Measurements from ENCODE around the gene CHCHD10. TPM values are rescaled to one million over a fixed set of nuclear protein-coding genes. Genes with fewer than 3 reads are reported as not detected.

Gene CHCHD10
- total and polyA plus RNA-seq, 2 of the 13 experiments (the other 11 are each of a cell fraction or from before 2014, with no cell fraction given) = 37.0 to 62.8 TPM

DNA sequence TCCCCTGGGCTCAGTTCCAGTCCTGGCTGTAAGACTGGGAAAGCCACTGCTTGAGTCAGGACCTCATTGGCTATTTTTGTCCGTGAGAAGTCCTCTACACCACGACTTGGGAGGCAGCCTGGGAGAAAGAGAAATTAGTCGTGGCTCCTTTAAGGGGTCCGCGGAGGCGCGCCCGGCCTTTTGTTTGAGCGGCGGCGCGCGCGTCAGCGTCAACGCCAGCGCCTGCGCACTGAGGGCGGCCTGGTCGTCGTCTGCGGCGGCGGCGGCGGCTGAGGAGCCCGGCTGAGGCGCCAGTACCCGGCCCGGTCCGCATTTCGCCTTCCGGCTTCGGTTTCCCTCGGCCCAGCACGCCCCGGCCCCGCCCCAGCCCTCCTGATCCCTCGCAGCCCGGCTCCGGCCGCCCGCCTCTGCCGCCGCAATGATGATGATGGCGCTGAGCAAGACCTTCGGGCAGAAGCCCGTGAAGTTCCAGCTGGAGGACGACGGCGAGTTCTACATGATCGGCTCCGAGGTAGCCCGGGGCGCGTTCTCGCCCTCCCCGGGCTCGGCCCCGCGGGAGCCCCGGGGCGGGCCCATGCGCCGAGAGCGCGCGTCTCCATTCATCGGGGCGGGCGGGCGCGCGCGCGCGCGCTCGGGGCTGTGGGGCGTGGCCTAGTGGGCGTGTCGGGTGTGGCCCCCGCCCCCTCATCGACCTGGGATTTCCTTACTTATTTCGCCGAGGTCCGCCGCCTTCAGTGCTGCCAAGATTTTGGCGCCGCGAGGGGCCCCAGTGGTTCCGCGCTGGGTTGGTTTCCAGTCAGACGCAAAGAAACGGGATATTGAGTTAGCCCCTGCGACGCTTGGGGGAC is 19.2 kb upstream of the CHCHD10 start, which contains the start of gene SMARCB1 (continued):
- 0 out of 2 replicates have a peak, but pooled peaks have one; percentile 31 for TF ChIP-seq MAZ (IDR thresholded peaks at IDR 0.05; ENCODE audit: borderline replicate concordance, low read depth, low read length)
- TF ChIP-seq MAZ (CRISPR knock-in tag; IDR thresholded peaks at IDR 0.05; ENCODE audit: low read depth) = peak; percentile 59; the same call in 1 of the 2 replicates
- TF ChIP-seq PHF8 (CRISPR knock-in tag; IDR thresholded peaks at IDR 0.05) = peak; percentile 90
- no peak for TF ChIP-seq RNF2 (conservative IDR thresholded peaks at IDR 0.05; ENCODE audit: low read depth)
- TF ChIP-seq, protein P1, sequence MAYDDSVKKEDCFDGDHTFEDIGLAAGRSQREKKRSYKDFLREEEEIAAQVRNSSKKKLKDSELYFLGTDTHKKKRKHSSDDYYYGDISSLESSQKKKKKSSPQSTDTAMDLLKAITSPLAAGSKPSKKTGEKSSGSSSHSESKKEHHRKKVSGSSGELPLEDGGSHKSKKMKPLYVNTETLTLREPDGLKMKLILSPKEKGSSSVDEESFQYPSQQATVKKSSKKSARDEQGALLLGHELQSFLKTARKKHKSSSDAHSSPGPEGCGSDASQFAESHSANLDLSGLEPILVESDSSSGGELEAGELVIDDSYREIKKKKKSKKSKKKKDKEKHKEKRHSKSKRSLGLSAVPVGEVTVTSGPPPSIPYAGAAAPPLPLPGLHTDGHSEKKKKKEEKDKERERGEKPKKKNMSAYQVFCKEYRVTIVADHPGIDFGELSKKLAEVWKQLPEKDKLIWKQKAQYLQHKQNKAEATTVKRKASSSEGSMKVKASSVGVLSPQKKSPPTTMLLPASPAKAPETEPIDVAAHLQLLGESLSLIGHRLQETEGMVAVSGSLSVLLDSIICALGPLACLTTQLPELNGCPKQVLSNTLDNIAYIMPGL (CRISPR knock-in tag; IDR thresholded peaks at IDR 0.05; ENCODE audit: borderline replicate concordance in 1 of 2, low read depth in 1 of 2) = peak in 1 of 2 experiments; percentile 70; a peak in 3 of 4 replicates
- TF ChIP-seq RBFOX2 (IDR thresholded peaks at IDR 0.05; ENCODE audit: low read depth, low read length) = peak; percentile 96
- no peak for TF ChIP-seq TCF7 (IDR thresholded peaks at IDR 0.05; ENCODE audit: low read depth)
- no peak for TF ChIP-seq ATF7 (IDR thresholded peaks at IDR 0.05)
- TF ChIP-seq ATF7 (CRISPR knock-in tag; IDR thresholded peaks at IDR 0.05) = no peak; the same call in 1 of the 2 replicates
- TF ChIP-seq HMG20A (CRISPR knock-in tag; IDR thresholded peaks at IDR 0.05; ENCODE audit: borderline replicate concordance) = no peak
- no peak for TF ChIP-seq EEA1 (CRISPR knock-in tag; IDR thresholded peaks at IDR 0.05; ENCODE audit: borderline replicate concordance)
- no peak for TF ChIP-seq ZNF652 (CRISPR knock-in tag; IDR thresholded peaks at IDR 0.05; ENCODE audit: borderline replicate concordance, low read depth)
- TF ChIP-seq ZNF678 (CRISPR knock-in tag; IDR thresholded peaks at IDR 0.05) = no peak
- no peak for TF ChIP-seq MBD4 (IDR thresholded peaks at IDR 0.05; ENCODE audit: borderline replicate concordance, low read length)
- TF ChIP-seq, protein P2, sequence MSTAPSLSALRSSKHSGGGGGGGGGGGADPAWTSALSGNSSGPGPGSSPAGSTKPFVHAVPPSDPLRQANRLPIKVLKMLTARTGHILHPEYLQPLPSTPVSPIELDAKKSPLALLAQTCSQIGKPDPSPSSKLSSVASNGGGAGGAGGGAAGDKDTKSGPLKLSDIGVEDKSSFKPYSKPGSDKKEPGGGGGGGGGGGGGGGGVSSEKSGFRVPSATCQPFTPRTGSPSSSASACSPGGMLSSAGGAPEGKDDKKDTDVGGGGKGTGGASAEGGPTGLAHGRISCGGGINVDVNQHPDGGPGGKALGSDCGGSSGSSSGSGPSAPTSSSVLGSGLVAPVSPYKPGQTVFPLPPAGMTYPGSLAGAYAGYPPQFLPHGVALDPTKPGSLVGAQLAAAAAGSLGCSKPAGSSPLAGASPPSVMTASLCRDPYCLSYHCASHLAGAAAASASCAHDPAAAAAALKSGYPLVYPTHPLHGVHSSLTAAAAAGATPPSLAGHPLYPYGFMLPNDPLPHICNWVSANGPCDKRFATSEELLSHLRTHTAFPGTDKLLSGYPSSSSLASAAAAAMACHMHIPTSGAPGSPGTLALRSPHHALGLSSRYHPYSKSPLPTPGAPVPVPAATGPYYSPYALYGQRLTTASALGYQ (CRISPR knock-in tag; IDR thresholded peaks at IDR 0.05) = peak; percentile 55; the same call in 1 of the 2 replicates
- TF ChIP-seq SIX4 (CRISPR knock-in tag; IDR thresholded peaks at IDR 0.05) = no peak; the same call in 1 of the 2 replicates
- no peak for TF ChIP-seq CBX2 (IDR thresholded peaks at IDR 0.05; ENCODE audit: low read depth, low read length)
- no peak for TF ChIP-seq CBX2 (CRISPR knock-in tag; IDR thresholded peaks at IDR 0.05; ENCODE audit: low read depth)
- no peak for TF ChIP-seq ZNF724P (CRISPR knock-in tag; IDR thresholded peaks at IDR 0.05; ENCODE audit: borderline replicate concordance)
- no peak for TF ChIP-seq SP1 (IDR thresholded peaks at IDR 0.05)
- TF ChIP-seq SP1 (CRISPR knock-in tag; IDR thresholded peaks at IDR 0.05) = peak; percentile 89
- TF ChIP-seq MLLT10 (CRISPR knock-in tag; IDR thresholded peaks at IDR 0.05) = no peak
- no peak for TF ChIP-seq HCFC1 (IDR thresholded peaks at IDR 0.05; ENCODE audit: low read depth, low read length)
- TF ChIP-seq SIN3B (IDR thresholded peaks at IDR 0.05; ENCODE audit: low read length) = no peak
- no peak for TF ChIP-seq MEF2D (CRISPR knock-in tag; IDR thresholded peaks at IDR 0.05)
- TF ChIP-seq, protein P3, sequence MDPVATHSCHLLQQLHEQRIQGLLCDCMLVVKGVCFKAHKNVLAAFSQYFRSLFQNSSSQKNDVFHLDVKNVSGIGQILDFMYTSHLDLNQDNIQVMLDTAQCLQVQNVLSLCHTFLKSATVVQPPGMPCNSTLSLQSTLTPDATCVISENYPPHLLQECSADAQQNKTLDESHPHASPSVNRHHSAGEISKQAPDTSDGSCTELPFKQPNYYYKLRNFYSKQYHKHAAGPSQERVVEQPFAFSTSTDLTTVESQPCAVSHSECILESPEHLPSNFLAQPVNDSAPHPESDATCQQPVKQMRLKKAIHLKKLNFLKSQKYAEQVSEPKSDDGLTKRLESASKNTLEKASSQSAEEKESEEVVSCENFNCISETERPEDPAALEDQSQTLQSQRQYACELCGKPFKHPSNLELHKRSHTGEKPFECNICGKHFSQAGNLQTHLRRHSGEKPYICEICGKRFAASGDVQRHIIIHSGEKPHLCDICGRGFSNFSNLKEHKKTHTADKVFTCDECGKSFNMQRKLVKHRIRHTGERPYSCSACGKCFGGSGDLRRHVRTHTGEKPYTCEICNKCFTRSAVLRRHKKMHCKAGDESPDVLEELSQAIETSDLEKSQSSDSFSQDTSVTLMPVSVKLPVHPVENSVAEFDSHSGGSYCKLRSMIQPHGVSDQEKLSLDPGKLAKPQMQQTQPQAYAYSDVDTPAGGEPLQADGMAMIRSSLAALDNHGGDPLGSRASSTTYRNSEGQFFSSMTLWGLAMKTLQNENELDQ (CRISPR knock-in tag; IDR thresholded peaks at IDR 0.05; ENCODE audit: borderline replicate concordance) = no peak
- no peak for TF ChIP-seq STAG1 (CRISPR knock-in tag; IDR thresholded peaks at IDR 0.05)
